ENCODE measurements around the gene SFMBT2. TPM values are rescaled to one million over a fixed set of nuclear protein-coding genes. Genes with fewer than 3 reads are reported as not detected.

The SFMBT2 gene
- total RNA-seq, 1 experiment from 2014 or later: 0.02 TPM

GRCh38 chr10:7293378-7293920, 117.4 kb downstream of the SFMBT2 start:
- no peak overlapping the region for H3K4me3 ChIP-seq (replicated peaks in 1 of 2; ENCODE audit: low read depth in 1 of 2, low read length in 2 of 2)
- H3K27me3 ChIP-seq (ENCODE audit: insufficient read depth, low read length): 0 out of 2 replicates have a peak, but pooled peaks cover 4% of the 10 kb centered on the region
- TF ChIP-seq, protein P1, sequence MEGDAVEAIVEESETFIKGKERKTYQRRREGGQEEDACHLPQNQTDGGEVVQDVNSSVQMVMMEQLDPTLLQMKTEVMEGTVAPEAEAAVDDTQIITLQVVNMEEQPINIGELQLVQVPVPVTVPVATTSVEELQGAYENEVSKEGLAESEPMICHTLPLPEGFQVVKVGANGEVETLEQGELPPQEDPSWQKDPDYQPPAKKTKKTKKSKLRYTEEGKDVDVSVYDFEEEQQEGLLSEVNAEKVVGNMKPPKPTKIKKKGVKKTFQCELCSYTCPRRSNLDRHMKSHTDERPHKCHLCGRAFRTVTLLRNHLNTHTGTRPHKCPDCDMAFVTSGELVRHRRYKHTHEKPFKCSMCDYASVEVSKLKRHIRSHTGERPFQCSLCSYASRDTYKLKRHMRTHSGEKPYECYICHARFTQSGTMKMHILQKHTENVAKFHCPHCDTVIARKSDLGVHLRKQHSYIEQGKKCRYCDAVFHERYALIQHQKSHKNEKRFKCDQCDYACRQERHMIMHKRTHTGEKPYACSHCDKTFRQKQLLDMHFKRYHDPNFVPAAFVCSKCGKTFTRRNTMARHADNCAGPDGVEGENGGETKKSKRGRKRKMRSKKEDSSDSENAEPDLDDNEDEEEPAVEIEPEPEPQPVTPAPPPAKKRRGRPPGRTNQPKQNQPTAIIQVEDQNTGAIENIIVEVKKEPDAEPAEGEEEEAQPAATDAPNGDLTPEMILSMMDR (IDR thresholded peaks at IDR 0.05 in 2 of 3, conservative IDR thresholded peaks at IDR 0.05 in 1 of 3; ENCODE audit: borderline replicate concordance in 1 of 3, insufficient read depth in 1 of 3, low read depth in 2 of 3, low read length in 2 of 3): no peak
- TF ChIP-seq TCF7L2 (IDR thresholded peaks at IDR 0.05; ENCODE audit: borderline replicate concordance, extremely low read depth, insufficient read depth, insufficient read length): no peak
- TF ChIP-seq POLR2A (IDR thresholded peaks at IDR 0.05; ENCODE audit: borderline replicate concordance, extremely low read depth, insufficient read depth, insufficient read length): no peak
- TF ChIP-seq JUND (IDR thresholded peaks at IDR 0.05): no peak
- TF ChIP-seq ATF3 (IDR thresholded peaks at IDR 0.05): no peak
- no peak for TF ChIP-seq CEBPB (IDR thresholded peaks at IDR 0.05; ENCODE audit: low read depth)
- no peak for TF ChIP-seq FOSL1 (IDR thresholded peaks at IDR 0.05; ENCODE audit: low read depth)
- TF ChIP-seq ZFX (IDR thresholded peaks at IDR 0.05): no peak
- TF ChIP-seq, protein P2, sequence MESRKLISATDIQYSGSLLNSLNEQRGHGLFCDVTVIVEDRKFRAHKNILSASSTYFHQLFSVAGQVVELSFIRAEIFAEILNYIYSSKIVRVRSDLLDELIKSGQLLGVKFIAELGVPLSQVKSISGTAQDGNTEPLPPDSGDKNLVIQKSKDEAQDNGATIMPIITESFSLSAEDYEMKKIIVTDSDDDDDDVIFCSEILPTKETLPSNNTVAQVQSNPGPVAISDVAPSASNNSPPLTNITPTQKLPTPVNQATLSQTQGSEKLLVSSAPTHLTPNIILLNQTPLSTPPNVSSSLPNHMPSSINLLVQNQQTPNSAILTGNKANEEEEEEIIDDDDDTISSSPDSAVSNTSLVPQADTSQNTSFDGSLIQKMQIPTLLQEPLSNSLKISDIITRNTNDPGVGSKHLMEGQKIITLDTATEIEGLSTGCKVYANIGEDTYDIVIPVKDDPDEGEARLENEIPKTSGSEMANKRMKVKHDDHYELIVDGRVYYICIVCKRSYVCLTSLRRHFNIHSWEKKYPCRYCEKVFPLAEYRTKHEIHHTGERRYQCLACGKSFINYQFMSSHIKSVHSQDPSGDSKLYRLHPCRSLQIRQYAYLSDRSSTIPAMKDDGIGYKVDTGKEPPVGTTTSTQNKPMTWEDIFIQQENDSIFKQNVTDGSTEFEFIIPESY (IDR thresholded peaks at IDR 0.05; ENCODE audit: extremely low read depth, insufficient replicate concordance, low read length): no peak
- TF ChIP-seq SP1 (IDR thresholded peaks at IDR 0.05; ENCODE audit: low read depth): no peak
- H3K27ac ChIP-seq (ENCODE audit: low read depth, low read length): no peak overlapping the region
- H3K79me2 ChIP-seq (ENCODE audit: insufficient read depth, low read length): no peaks in the 10 kb centered on the region
- ChIA-PET RAD21 (ENCODE audit: low non-redundant PET in 1 of 2, low total read pairs in 2 of 2, uncharacterized antibody in 2 of 2, unreplicated experiment in 2 of 2) (no interaction called here), CTCF (no interaction called here), POLR2A (no interaction called here)
- no peak overlapping the region for H2AFZ ChIP-seq (ENCODE audit: low read depth, low read length, poor library complexity, severe bottlenecking)
- ATAC-seq (no peak), DNase-seq (ENCODE audit: low read depth, low spot score) (no peak)
- no peaks in the 10 kb centered on the region for H3K9me2 ChIP-seq (ENCODE audit: insufficient read depth)
- intact Hi-C loops (cut with micrococcal nuclease): no loop called here
- no peaks in the 10 kb centered on the region for H4K20me1 ChIP-seq (ENCODE audit: insufficient read depth)
- no TSS peak for BruUV-seq (replicated peaks)
- no peaks in the 10 kb centered on the region for H3K9me3 ChIP-seq (ENCODE audit: control insufficient read depth in 1 of 2, insufficient read depth in 1 of 2, low read depth in 1 of 2, low read length in 2 of 2)
- H3K4me1 ChIP-seq (ENCODE audit: control insufficient read depth in 1 of 2, insufficient read depth in 2 of 2, low read length in 2 of 2): no peaks in the 10 kb centered on the region
- no peak overlapping the region for H3K9ac ChIP-seq (ENCODE audit: low read length)
- no peaks in the 10 kb centered on the region for H3K36me3 ChIP-seq (ENCODE audit: control insufficient read depth in 1 of 2, insufficient read depth in 2 of 2, low read length in 2 of 2)
- no peak overlapping the region for H3K4me2 ChIP-seq (ENCODE audit: low read length)

Measured in HCT116 (cell line).